ENCODE results near the gene PRICKLE3.
"Not testable (repeated sequence)": the region's sequence is repeated elsewhere in the genome, so short reads cannot be mapped to it uniquely, and the experiment has no call there.

The PRICKLE3 gene

DNA sequence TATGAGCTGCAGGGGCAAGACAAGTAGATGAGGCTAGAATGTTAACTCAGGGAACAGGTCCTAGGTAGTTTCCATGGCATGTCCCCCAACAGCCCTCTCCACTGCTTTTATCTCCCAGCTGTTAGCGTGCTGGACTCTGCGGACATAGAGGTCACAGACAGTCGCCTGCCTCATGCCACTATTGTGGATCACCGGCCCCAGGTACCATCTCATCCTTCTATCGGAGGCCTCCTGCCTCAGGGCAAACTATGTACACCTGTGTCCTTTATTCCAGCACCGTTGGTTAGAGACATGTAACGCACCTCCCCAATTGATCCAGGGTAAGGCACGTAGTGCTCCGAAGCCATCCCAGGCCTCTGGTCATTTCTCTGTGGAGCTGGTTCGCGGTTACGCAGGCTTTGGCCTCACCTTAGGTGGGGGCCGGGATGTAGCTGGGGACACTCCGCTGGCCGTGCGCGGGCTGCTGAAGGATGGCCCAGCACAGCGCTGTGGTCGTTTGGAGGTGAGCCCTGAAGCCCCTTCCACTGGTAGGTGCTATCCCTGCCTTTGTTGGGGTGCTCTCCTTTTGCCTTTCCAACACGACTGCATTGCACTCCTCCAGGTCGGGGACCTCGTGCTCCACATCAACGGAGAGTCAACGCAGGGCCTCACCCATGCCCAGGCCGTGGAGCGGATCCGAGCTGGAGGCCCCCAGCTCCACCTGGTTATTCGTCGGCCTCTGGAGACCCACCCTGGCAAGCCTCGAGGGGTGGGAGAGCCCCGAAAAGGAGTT, 21.4 kb downstream of the PRICKLE3 start:
- DNase-seq (no peak), ATAC-seq (no peak)
- Mint-ChIP-seq H3K4me1 (peaks cover 39% of the 10 kb centered on the region), H3K36me3 (ENCODE audit: low read depth) (no peaks in the 10 kb centered on the region), H3K9me3 (no peaks in the 10 kb centered on the region), H3K27ac (peak overlapping the region; percentile 90), H3K4me3 (peak overlapping the region; percentile 74), H3K27me3 (no peaks in the 10 kb centered on the region)

DNA sequence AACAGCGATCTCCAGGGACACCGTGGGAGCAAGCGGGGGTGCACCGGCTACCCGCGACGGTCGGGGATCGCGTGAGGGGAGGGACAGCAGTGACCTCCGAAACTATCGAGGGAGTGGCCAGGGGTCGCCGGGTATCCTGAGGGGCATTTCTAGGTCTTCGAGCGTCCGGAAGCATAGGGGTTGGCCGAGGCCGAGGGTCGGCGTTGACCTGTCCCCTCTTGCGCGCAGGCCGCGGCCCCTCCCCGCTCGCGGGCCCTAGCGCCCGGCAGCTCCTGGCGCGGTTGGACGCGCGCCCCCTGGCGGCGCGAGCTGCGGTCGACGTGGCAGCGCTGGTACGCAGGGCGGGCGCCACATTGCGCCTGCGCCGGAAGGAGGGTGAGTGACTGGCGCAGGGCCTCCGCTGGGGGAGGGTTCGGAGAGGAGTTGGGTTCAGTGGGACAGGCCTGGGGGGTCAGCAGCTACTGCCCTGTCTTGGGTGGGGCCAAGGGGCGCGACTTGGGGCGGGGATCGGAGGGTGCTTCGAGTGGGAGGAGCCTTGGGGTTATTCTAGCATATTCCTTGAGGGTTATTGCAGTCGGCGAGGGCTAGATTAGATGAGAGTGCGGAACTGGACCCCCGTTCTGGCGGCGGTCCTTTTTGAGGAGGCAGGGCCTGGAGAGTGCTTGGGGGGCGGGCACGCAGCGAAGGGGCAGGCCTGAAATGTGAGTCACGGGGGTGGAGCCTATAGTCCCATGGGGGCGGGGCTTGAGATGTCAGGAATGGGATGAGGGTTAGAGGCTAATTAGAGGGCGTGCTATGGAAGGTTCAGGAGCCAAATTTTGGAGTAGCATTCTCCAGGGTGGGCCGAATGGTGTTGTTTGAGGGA, 22.4 kb downstream of the PRICKLE3 start:
- Mint-ChIP-seq H3K4me3 (peak overlapping the region; percentile 74), H3K4me1 (peaks cover 34% of the 10 kb centered on the region), H3K27me3 (no peaks in the 10 kb centered on the region), H3K36me3 (ENCODE audit: low read depth) (no peaks in the 10 kb centered on the region), H3K9me3 (no peaks in the 10 kb centered on the region), H3K27ac (peak overlapping the region; percentile 90)
- ATAC-seq = peak; percentile 53
- DNase-seq = peak; percentile 79

DNA sequence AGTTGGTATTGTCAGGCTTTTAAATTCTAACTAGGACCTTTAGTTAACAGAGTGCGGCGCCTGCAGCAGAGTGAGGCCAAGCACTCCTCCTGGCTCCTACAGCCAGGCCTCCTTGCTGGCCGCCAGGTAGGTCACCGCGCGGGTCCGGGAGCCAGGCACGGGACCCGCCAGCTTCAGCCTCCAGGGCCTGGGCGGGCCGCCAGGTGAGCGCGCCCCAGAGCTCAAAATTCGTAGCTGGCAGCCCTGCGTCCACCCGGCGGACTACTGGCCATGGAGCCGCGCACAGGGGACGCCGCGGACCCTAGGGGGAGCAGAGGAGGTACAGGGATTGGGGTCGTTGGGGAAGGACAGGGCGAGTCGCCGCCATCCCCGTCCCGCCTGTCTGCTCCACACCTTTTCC, 23.6 kb downstream of the PRICKLE3 start, which contains the start of gene MAGIX:
Gene MAGIX, plus strand, starts transcription at position 139 of the 400 bp plus-strand sequence. Its CDS starts 132 bp downstream, at position 271.
- peaks cover 25% of the 10 kb centered on the region for H3K4me1 Mint-ChIP-seq
- ATAC-seq (no peak), DNase-seq (no peak)
- H3K9me3 Mint-ChIP-seq = no peaks in the 10 kb centered on the region
- no peaks in the 10 kb centered on the region for H3K36me3 Mint-ChIP-seq (ENCODE audit: low read depth)
- no peaks in the 10 kb centered on the region for H3K27me3 Mint-ChIP-seq
- peak within 1 kb of the TSS; percentile 69 for H3K27ac Mint-ChIP-seq
- H3K4me3 Mint-ChIP-seq = peak within 1 kb of the TSS; percentile 74

DNA sequence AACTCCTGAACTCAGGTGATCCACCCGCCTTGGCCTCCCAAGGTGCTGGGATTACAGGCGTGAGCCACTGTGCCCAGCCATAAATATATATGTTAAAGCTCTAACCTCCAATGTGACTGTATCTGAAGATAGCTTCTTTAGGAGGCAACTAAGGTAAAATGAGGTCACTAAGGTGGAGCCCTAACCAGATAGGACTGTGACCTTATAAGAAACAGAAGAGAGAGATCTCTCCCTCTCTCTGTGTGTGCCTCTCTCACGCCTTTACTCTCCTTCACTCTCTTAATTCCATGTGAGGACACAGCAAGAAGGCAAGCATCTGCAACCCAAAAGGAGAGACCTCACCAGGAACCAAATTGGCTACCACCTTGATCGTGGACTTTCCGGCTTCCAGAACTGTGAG, 24.5 kb downstream of the PRICKLE3 start:
- no peaks in the 10 kb centered on the region for H3K36me3 Mint-ChIP-seq (ENCODE audit: low read depth)
- H3K27ac Mint-ChIP-seq = no peak overlapping the region
- H3K4me3 Mint-ChIP-seq = no peak overlapping the region
- DNase-seq = no peak
- no peak for ATAC-seq
- H3K4me1 Mint-ChIP-seq = peaks cover 16% of the 10 kb centered on the region
- H3K27me3 Mint-ChIP-seq = no peaks in the 10 kb centered on the region
- H3K9me3 Mint-ChIP-seq = no peaks in the 10 kb centered on the region

DNA sequence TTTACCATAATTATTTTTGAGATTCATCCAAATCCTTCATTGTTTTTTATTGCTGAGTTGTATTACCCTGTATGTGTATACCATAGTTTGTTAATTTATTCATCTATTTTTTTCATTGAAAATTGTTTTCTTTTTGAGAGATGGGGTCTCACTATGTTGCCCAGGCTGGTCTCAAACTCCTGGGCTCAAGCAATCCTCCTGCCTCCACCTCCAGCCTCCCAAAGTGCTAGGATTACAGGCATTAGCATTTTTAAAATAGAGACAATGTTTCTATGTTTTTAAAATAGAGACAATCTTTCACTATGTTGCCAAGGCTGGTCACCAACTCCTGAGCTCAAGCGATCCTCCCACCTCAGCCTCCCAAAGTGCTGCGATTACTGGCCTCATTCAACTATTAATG, 25.3 kb downstream of the PRICKLE3 start:
- peaks cover 18% of the 10 kb centered on the region for H3K4me1 Mint-ChIP-seq

DNA sequence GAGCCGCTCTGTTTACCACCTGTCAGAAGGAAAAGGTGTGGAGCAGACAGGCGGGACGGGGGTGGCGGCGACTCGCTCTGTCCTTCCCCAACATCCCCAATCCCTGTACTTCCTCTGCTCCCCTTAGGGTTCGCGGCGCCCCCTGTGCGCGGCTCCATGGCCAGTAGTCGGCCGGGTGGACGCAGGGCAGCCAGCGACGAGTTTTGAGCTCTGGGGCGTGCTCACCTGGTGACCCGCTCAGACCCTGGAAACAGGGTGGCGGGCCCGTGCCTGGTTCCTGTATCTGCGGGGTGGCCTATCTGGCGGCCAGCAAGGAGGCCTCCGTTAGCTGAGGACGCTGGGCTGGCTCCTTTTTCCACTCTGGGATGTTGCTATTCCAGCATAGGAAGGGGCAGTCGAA, 29.0 kb downstream of the PRICKLE3 start:
- no peak for ATAC-seq
- Mint-ChIP-seq H3K27me3 (no peaks in the 10 kb centered on the region), H3K27ac (no peak overlapping the region), H3K9me3 (no peaks in the 10 kb centered on the region), H3K4me1 (peaks cover 18% of the 10 kb centered on the region), H3K36me3 (ENCODE audit: low read depth) (no peaks in the 10 kb centered on the region), H3K4me3 (no peak overlapping the region)
- no peak for DNase-seq

More for the DNA sequence above, 25.3 kb downstream of the PRICKLE3 start:
- no peaks in the 10 kb centered on the region for H3K27me3 Mint-ChIP-seq
- H3K27ac Mint-ChIP-seq = no peak overlapping the region
- no peaks in the 10 kb centered on the region for H3K36me3 Mint-ChIP-seq (ENCODE audit: low read depth)
- DNase-seq (no peak), ATAC-seq (no peak)
- no peaks in the 10 kb centered on the region for H3K9me3 Mint-ChIP-seq
- no peak overlapping the region for H3K4me3 Mint-ChIP-seq

DNA sequence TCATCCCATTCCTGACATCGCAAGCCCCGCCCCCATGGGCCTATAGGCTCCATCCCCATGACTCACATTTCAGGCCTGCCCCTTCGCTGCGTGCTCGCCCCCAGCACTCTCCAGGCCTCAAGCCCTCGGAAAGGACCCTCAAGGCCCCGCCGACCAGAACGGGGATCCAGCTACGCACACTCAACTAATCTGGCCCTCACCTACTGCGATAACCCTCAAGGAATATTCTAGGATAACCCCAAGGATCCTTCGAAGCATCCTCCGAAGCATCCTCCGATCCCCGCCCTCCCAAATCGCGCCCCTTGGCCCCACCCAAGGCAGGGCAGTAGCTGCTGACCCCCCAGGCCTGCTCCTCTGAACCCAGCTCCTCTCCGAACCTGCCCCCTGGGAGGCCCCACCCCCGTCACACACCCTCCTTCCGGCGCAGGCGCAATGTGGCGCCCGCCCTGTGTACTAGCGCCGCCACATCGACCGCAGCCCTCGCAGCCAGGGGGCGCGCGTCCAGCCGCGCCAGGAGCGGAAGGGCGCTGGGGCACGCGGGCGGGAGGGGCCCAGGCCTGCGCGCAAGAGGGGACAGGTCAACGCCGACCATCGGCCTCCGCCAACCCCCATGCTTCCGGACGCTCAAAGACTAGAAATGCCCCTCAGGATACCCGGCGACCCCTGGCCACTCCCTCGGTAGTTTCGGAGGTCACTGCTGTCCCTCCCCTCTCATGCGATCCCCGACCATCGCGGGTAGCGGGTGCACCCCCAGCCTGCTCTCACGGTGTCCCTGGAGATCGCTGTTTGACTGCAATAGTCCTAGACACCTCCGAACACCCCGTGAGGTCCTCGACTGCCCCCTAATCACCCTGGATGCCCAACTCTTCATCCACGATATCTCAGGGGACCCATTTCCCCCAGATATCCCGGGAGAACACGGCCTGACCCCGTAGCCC, 30.0 kb downstream of the PRICKLE3 start:
- Mint-ChIP-seq H3K36me3 (ENCODE audit: low read depth) (no peaks in the 10 kb centered on the region), H3K4me1 (peaks cover 18% of the 10 kb centered on the region), H3K27ac (peak overlapping the region; percentile 96), H3K4me3 (peak overlapping the region; percentile 85), H3K9me3 (no peaks in the 10 kb centered on the region), H3K27me3 (no peaks in the 10 kb centered on the region)
- DNase-seq (peak; percentile 83), ATAC-seq (peak; percentile 90)

DNA sequence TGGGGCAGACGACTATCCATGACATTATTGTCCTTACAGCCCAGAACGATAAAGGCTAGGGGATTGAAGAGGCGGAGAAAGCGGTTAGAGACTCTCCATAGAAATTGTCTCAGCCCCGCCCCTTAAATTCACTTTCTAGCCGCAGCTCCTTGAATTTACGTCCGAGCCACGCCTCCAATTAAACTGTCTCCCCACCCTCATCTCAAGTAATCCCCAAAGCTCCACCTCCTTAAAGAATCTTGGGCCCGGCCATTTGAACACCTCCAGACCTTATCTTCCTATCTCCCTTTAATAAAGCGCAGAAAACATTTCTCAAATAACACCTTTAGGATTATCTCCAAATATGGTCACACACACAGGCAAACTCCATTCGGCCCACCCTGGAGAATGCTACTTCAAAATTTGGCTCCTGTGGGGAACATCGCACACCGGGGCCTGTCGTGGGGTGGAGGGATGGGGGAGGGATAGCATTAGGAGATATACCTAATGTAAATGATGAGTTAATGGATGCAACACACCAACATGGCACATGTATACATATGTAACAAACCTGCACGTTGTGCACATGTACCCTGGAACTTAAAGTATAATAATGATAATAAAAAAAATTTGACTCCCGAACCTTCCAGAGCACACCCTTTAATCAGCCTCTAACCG, 30.8 kb downstream of the PRICKLE3 start:
- Mint-ChIP-seq H3K9me3 (no peaks in the 10 kb centered on the region), H3K4me1 (peaks cover 18% of the 10 kb centered on the region), H3K36me3 (ENCODE audit: low read depth) (no peaks in the 10 kb centered on the region), H3K27me3 (no peaks in the 10 kb centered on the region), H3K4me3 (peak overlapping the region; percentile 85), H3K27ac (peak overlapping the region; percentile 96)
- peak; percentile 30 for ATAC-seq
- peak; percentile 37 for DNase-seq

DNA sequence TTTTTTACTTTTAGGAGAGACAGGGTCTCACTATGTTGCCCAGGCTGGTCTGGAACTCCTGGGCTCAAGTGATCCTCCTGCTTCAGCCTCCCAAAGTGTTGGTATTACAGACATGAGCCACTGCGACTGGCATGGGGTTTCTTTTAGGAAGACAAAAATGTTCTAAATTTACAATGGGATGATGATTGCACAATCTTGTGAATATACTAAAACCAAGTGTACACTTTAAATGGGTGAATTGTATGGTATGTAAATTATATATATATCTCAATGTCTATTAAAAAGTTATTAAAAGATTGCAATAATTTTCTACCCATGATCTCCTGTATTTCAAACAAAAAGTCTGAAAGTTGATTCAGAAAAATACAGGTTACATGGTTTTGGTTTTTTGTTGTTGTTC, 32.7 kb downstream of the PRICKLE3 start:
- peaks cover 18% of the 10 kb centered on the region for H3K4me1 Mint-ChIP-seq
- H3K4me3 Mint-ChIP-seq = no peak overlapping the region
- H3K9me3 Mint-ChIP-seq = no peaks in the 10 kb centered on the region
- no peak for DNase-seq
- no peak for ATAC-seq
- H3K27ac Mint-ChIP-seq = no peak overlapping the region
- H3K36me3 Mint-ChIP-seq (ENCODE audit: low read depth) = no peaks in the 10 kb centered on the region
- no peaks in the 10 kb centered on the region for H3K27me3 Mint-ChIP-seq

DNA sequence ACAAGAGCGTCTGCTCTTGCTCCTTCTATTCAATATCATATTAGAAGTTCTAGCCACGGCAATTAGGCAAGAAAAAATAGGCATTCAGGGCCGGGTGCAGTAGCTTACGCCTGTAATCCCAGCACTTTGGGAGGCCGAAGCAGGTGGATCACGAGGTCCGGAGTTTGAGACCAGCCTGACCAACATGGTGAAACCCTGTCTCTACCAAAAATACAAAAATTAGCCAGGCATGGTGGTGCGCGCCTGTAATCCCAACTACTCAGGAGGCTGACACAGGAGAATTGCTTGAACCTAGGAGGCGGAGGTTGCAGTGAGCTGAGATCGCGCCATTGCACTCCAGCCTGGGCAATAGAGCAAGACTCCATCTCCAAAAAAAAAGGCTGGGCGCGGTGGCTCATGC, 36.9 kb downstream of the PRICKLE3 start:
- H3K4me3 Mint-ChIP-seq; H3K9me3 Mint-ChIP-seq; H3K36me3 Mint-ChIP-seq (ENCODE audit: low read depth); ATAC-seq; DNase-seq; H3K27ac Mint-ChIP-seq; H3K27me3 Mint-ChIP-seq; H3K4me1 Mint-ChIP-seq: not testable (repeated sequence)

DNA sequence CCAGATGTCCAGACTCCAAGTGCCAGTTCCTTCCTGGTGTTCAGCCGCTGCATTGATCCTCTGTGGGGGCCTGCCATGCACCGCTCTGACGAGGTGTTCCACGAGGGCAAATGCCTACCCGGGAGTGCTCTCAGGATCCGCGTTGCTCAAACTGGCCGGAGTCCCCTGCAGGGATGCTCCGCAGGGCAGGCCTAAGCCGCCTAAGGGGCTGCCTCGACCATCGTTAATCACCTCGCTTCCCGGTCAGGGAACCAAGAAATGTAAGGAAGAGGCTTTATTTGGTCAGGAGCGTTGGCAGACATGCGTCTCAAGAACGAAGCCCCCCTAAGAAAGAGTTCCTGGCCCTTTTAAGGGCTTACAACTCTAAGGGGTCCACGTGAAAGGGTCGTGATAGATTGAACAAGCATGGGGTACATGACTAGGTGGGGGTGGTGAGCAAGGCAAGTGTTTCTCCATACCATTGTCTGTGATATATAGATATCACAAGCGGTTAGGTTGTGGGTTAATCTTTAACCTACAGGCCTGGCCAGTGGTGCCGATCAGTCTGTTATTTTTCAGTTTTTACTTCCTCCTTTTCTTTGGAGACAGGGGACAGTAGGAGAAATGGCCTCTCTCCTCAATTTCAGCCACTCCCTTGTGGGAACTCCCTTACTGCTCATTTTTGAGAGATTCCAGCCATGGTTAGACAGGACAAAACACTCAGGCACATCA, 37.6 kb downstream of the PRICKLE3 start:
- not testable (repeated sequence) for H3K36me3 Mint-ChIP-seq (ENCODE audit: low read depth); ATAC-seq; H3K27ac Mint-ChIP-seq; H3K9me3 Mint-ChIP-seq; H3K4me1 Mint-ChIP-seq; H3K4me3 Mint-ChIP-seq; DNase-seq; H3K27me3 Mint-ChIP-seq

DNA sequence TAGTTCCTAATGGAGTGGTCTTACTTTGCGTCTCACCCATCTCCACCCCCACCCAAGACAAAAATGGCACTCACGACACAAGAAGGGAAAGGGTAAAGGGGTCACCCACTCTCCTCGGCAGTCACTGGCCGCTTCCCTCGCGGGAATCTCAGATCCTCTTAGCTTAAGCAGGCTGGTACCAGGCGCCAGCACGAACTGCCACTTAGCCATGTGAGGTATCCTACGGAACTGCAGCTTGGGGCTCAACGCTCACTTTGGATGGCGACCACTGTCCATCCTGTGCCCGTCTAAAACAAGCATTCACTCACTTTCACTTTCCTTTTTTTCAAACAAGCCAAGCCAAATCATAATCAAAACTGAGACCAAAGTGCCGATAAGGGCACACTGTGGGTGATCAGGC, 38.2 kb downstream of the PRICKLE3 start:
- Mint-ChIP-seq H3K27me3 (no peaks in the 10 kb centered on the region), H3K4me1 (no peaks in the 10 kb centered on the region), H3K9me3 (no peaks in the 10 kb centered on the region), H3K27ac (no peak overlapping the region), H3K36me3 (ENCODE audit: low read depth) (no peaks in the 10 kb centered on the region), H3K4me3 (no peak overlapping the region)
- ATAC-seq = no peak
- no peak for DNase-seq

DNA sequence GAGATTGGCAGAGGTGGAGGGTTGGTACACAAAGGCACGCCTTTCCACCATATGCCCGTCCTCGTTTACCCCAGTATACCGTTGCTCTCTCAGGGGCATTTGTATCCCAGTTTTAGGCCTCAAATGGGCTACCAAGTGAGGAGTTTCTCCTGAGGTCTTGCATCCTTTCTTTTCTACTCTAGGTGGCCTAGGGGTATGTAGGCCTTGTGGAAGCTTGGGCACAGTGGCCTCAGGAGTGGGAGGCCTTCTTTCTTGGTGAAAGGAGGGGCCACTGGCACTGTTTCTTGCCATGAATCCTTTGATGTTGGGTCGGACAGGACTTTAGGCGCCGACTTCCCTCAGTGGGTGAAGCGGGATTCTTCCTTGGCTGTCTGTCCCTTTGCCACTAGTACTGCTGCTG, 38.9 kb downstream of the PRICKLE3 start:
- Mint-ChIP-seq H3K4me1 (no peaks in the 10 kb centered on the region), H3K36me3 (ENCODE audit: low read depth) (no peaks in the 10 kb centered on the region), H3K27me3 (no peaks in the 10 kb centered on the region), H3K9me3 (no peaks in the 10 kb centered on the region), H3K4me3 (no peak overlapping the region), H3K27ac (no peak overlapping the region)
- ATAC-seq = no peak
- DNase-seq = no peak

All from activated naive CD8-positive, alpha-beta T cell treated with anti-CD3 and anti-CD28 coated beads, Interleukin-2, amount 50 U/mL, for 24 hours (primary cell).